K562 (cell line): ENCODE data around the gene CLCN1. TPM values are rescaled to one million over a fixed set of nuclear protein-coding genes. Genes with fewer than 3 reads are reported as not detected.

Experiments
- ARID2 ChIP-seq: fragments of 450-650 bp; IDR thresholded peaks from 2 replicates; pipeline ENCODE4 v1.6.1; 2017; ENCODE audit warnings: antibody characterized with exemption, mild to moderate bottlenecking
- CBFA2T2 ChIP-seq: fragments of 450-650 bp; conservative IDR thresholded peaks from 2 replicates; pipeline ENCODE4 v1.6.1; 2017; ENCODE audit warnings: mild to moderate bottlenecking
- CBX3 ChIP-seq, 2 experiments: IDR thresholded peaks; 1 replicate in 1 of 2; 2 replicates in 1 of 2; pipeline ENCODE4 v1.6.1; 2012; ENCODE audit warnings: inconsistent platforms in 2 of 2, low read length in 2 of 2, borderline replicate concordance in 1 of 2, control low read depth in 1 of 2
- ELF1 ChIP-seq: fragments of 200-800 bp; sonication (Bioruptor generic); IDR thresholded peaks from 2 replicates; pipeline ENCODE4 v1.6.1; 2016; ENCODE audit warnings: missing genetic modification characterization, missing compliant biosample characterization
- HSF4 ChIP-seq: fragments of 250-450 bp; sonication (Bioruptor Pico); IDR thresholded peaks from 2 replicates; pipeline ENCODE4 v2.1.2; 2022; ENCODE audit warnings: mild to moderate bottlenecking, moderate library complexity, borderline replicate concordance
- JUNB ChIP-seq: fragments of 450-650 bp; formaldehyde crosslinking; conservative IDR thresholded peaks from 2 replicates; pipeline ENCODE4 v1.4.0; 2020; ENCODE audit warnings: mild to moderate bottlenecking
- RAD51 ChIP-seq: fragments of 450-650 bp; IDR thresholded peaks from 2 replicates; pipeline ENCODE4 v1.7.1; 2016; ENCODE audit warnings: low read depth, mild to moderate bottlenecking, borderline replicate concordance
- ZBTB1 ChIP-seq: sonication (generic); formaldehyde crosslinking; IDR thresholded peaks from 2 replicates; pipeline ENCODE4 v1.8.1; 2023; ENCODE audit warnings: missing genetic modification reagents, low read depth, mild to moderate bottlenecking, borderline replicate concordance
- ZNF23 ChIP-seq: fragments of 250-450 bp; sonication (Bioruptor Pico); IDR thresholded peaks from 2 replicates; pipeline ENCODE4 v1.4.0; 2020; ENCODE audit warnings: mild to moderate bottlenecking
- ZNF551 ChIP-seq: fragments of 250-450 bp; sonication (Bioruptor Pico); IDR thresholded peaks from 2 replicates; pipeline ENCODE4 v1.5.0; 2021; ENCODE audit warnings: mild to moderate bottlenecking, moderate library complexity
- polyA plus RNA-seq, 8 experiments: library from polyadenylated mRNA; depleted of rRNA in 4 of 8; stranded (reverse) in 5 of 8; unstranded in 3 of 8; fragments of >200 nt; fragmentation: Nextera tagmentation in 2 of 8; fragmentation: Illumina TruSeq in 1 of 8; extraction: Ambion mirVana in 2 of 8; extraction: Trizol in 1 of 8; gene quantifications; 2 replicates each; pipeline versions ENCODE4 v1.2.1 to v1.2.3, GENCODE V29; 2011 to 2014; ENCODE audit warnings: inconsistent platforms in 1 of 8, missing spikeins in 1 of 8
- total RNA-seq, 7 experiments: library from RNA; depleted of rRNA in 6 of 7; stranded (reverse); fragments of >200 nt in 6 of 7; fragmentation: Illumina TruSeq in 2 of 7; extraction: Trizol in 2 of 7; gene quantifications; 2 replicates each; pipeline versions ENCODE4 v1.2.1 to v1.2.3, GENCODE V29; 2011 to 2021; ENCODE audit warnings: low replicate concordance in 1 of 7
- TF ChIP-seq, protein P1 (sequence below), 2 experiments: fragments of 450-650 bp; formaldehyde crosslinking in 1 of 2; IDR thresholded peaks; 2 replicates each; pipeline versions ENCODE4 v1.4.0 to v1.6.1; 2014 to 2020; ENCODE audit warnings: mild to moderate bottlenecking in 2 of 2, borderline replicate concordance in 1 of 2, low read depth in 1 of 2
- TF ChIP-seq, protein P2 (sequence below): fragments of 250-450 bp; sonication (Bioruptor Pico); IDR thresholded peaks from 2 replicates; pipeline ENCODE4 v1.4.0; 2020; ENCODE audit warnings: mild to moderate bottlenecking, moderate library complexity, borderline replicate concordance
- TF ChIP-seq, protein P3 (sequence below): fragments of 250-450 bp; sonication (Bioruptor Pico); IDR thresholded peaks from 2 replicates; pipeline ENCODE4 v1.8.0; 2022; ENCODE audit warnings: moderate library complexity, mild to moderate bottlenecking, inconsistent platforms
- TF ChIP-seq, protein P4 (sequence below): fragments of 450-650 bp; formaldehyde crosslinking; IDR thresholded peaks from 2 replicates; pipeline ENCODE4 v1.4.0; 2020; ENCODE audit warnings: mild to moderate bottlenecking, mixed read lengths

The CLCN1 gene
- total and polyA plus RNA-seq, 9 of the 15 experiments (the other 6 are each of a cell fraction or from before 2014, with no cell fraction given): 0.01 to 0.11 (median 0.04) TPM; not detected in 4

- TF ChIP-seq, protein P1, sequence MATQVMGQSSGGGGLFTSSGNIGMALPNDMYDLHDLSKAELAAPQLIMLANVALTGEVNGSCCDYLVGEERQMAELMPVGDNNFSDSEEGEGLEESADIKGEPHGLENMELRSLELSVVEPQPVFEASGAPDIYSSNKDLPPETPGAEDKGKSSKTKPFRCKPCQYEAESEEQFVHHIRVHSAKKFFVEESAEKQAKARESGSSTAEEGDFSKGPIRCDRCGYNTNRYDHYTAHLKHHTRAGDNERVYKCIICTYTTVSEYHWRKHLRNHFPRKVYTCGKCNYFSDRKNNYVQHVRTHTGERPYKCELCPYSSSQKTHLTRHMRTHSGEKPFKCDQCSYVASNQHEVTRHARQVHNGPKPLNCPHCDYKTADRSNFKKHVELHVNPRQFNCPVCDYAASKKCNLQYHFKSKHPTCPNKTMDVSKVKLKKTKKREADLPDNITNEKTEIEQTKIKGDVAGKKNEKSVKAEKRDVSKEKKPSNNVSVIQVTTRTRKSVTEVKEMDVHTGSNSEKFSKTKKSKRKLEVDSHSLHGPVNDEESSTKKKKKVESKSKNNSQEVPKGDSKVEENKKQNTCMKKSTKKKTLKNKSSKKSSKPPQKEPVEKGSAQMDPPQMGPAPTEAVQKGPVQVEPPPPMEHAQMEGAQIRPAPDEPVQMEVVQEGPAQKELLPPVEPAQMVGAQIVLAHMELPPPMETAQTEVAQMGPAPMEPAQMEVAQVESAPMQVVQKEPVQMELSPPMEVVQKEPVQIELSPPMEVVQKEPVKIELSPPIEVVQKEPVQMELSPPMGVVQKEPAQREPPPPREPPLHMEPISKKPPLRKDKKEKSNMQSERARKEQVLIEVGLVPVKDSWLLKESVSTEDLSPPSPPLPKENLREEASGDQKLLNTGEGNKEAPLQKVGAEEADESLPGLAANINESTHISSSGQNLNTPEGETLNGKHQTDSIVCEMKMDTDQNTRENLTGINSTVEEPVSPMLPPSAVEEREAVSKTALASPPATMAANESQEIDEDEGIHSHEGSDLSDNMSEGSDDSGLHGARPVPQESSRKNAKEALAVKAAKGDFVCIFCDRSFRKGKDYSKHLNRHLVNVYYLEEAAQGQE (IDR thresholded peaks at IDR 0.05; ENCODE audit: borderline replicate concordance): peak; percentile 19; the same call in 1 of the 2 replicates
- TF ChIP-seq, protein P1 (CRISPR knock-in tag; IDR thresholded peaks at IDR 0.05; ENCODE audit: low read depth): no peak
- TF ChIP-seq HSF4 (no peak), ELF1 (tag) (no peak), ZNF23 (CRISPR knock-in tag) (no peak), JUNB (no peak), CBFA2T2 (peak; percentile 53), ZNF551 (CRISPR knock-in tag) (no peak), CBX3 (IDR thresholded peaks at IDR 0.05; ENCODE audit: borderline replicate concordance in 1 of 2, low read length in 2 of 2) (no peak), RAD51 (peak; percentile 87), ARID2 (no peak), ZBTB1 (no peak)
- TF ChIP-seq, protein P2, sequence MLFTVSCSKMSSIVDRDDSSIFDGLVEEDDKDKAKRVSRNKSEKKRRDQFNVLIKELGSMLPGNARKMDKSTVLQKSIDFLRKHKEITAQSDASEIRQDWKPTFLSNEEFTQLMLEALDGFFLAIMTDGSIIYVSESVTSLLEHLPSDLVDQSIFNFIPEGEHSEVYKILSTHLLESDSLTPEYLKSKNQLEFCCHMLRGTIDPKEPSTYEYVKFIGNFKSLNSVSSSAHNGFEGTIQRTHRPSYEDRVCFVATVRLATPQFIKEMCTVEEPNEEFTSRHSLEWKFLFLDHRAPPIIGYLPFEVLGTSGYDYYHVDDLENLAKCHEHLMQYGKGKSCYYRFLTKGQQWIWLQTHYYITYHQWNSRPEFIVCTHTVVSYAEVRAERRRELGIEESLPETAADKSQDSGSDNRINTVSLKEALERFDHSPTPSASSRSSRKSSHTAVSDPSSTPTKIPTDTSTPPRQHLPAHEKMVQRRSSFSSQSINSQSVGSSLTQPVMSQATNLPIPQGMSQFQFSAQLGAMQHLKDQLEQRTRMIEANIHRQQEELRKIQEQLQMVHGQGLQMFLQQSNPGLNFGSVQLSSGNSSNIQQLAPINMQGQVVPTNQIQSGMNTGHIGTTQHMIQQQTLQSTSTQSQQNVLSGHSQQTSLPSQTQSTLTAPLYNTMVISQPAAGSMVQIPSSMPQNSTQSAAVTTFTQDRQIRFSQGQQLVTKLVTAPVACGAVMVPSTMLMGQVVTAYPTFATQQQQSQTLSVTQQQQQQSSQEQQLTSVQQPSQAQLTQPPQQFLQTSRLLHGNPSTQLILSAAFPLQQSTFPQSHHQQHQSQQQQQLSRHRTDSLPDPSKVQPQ (CRISPR knock-in tag): no peak
- TF ChIP-seq, protein P3, sequence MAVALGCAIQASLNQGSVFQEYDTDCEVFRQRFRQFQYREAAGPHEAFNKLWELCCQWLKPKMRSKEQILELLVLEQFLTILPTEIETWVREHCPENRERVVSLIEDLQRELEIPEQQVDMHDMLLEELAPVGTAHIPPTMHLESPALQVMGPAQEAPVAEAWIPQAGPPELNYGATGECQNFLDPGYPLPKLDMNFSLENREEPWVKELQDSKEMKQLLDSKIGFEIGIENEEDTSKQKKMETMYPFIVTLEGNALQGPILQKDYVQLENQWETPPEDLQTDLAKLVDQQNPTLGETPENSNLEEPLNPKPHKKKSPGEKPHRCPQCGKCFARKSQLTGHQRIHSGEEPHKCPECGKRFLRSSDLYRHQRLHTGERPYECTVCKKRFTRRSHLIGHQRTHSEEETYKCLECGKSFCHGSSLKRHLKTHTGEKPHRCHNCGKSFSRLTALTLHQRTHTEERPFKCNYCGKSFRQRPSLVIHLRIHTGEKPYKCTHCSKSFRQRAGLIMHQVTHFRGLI (CRISPR knock-in tag): no peak
- TF ChIP-seq, protein P4, sequence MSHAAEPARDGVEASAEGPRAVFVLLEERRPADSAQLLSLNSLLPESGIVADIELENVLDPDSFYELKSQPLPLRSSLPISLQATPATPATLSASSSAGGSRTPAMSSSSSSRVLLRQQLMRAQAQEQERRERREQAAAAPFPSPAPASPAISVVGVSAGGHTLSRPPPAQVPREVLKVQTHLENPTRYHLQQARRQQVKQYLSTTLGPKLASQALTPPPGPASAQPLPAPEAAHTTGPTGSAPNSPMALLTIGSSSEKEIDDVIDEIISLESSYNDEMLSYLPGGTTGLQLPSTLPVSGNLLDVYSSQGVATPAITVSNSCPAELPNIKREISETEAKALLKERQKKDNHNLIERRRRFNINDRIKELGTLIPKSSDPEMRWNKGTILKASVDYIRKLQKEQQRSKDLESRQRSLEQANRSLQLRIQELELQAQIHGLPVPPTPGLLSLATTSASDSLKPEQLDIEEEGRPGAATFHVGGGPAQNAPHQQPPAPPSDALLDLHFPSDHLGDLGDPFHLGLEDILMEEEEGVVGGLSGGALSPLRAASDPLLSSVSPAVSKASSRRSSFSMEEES (CRISPR knock-in tag): peak; percentile 94
Measured at GRCh38 chr7:143373255-143373794, 57.4 kb downstream of the CLCN1 start (continued).
